ENCODE data around the gene DENND11. TPM values are rescaled to one million over a fixed set of nuclear protein-coding genes. Genes with fewer than 3 reads are reported as not detected.

Gene DENND11
- total RNA-seq, 4 donors from 2014 or later = 4.9 to 8.2 (median 6.7) TPM

DNA sequence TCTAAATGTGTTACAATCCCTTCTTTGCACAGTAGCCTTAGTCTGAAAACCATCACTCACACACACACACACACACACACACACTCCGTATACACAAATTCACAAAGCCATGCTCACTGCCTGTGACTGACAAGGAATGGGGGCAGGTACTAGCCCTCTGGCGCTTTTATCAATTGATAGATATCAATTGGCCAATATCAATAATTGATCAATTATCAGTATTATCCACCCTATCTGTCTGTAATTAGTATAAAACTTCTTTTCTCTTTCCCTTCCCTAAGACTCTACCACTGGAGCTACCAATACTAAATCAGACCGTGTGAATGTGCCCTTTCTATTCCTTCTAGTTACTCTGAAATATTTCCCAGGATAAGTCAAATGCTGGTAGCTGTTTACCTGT, 2.1 kb downstream of the DENND11 start:
- H3K4me3 ChIP-seq = no peak overlapping the region
- peaks cover 18 to 26% of the 10 kb centered on the region in 2 donors for H3K4me1 ChIP-seq
- in situ Hi-C loops (cut with MboI; ENCODE audit: low sequenced_read_pairs in 4 of 4) = no loop called here
- no peaks in the 10 kb centered on the region for H3K9me3 ChIP-seq
- no peaks in the 10 kb centered on the region for H3K27me3 ChIP-seq
- DNase-seq (no peak), ATAC-seq (no peak)
- no peaks in the 10 kb centered on the region for H3K36me3 ChIP-seq
- intact Hi-C loops (cut with DNase I; ENCODE audit: low total_unique reads) = no loop called here
- no peak for TF ChIP-seq CTCF (IDR thresholded peaks at IDR 0.05 in 4 of 5, conservative IDR thresholded peaks at IDR 0.05 in 1 of 5)
- no peak for TF ChIP-seq POLR2A (IDR thresholded peaks at IDR 0.05)
- H3K27ac ChIP-seq = peak overlapping the region in 1 of 4 donors; percentile 78

DNA sequence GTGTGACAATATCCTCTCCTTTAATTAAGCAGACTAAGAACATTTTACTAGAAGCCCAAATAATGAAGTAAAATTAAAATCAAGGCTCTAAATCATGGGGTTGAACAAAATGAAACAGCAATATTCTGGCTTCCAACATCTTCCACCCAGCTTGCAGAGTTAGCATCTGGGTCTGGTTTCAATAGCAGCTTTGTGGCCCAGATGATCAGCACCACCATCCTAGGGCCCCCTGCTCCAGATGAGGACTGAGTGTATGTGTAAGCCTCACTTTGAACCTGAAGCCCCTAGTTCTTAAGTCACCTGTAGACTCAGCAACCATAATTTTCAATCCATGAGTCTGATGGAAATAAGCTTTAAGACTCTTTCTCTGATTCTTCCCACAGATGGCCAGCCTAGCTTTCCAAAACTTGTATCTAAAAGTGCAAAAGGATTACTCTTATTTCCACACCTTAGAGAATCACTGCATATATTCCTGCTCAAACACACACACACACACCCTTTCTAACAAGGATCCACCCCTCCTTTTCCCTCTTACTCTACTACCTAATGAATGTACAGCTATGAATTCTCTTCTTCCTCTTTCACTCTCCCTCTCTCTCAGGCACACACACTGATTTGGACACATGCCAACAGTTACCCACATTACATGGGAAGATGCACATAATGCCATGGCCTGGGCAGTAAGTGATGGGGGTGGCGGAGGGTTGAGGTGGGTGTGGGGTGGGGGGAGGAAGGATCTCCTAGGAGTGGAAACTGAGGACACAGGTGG, 3.5 kb downstream of the DENND11 start:
- in situ Hi-C loops (cut with MboI; ENCODE audit: low sequenced_read_pairs in 4 of 4) = no loop called here

GRCh38 chr7:141697211-141697871, 4.6 kb downstream of the DENND11 start:
- Histone ChIP-seq H3K27ac (no peak overlapping the region), H3K27me3 (no peaks in the 10 kb centered on the region), H3K36me3 (no peaks in the 10 kb centered on the region), H3K4me1 (peaks cover 10 to 19% of the 10 kb centered on the region in 2 donors), H3K9me3 (no peaks in the 10 kb centered on the region), H3K4me3 (no peak overlapping the region)
- in situ Hi-C loops (cut with MboI; ENCODE audit: low sequenced_read_pairs in 4 of 4) (no loop called here), intact Hi-C loops (cut with DNase I; ENCODE audit: low total_unique reads) (no loop called here)
- DNase-seq (no peak), ATAC-seq (no peak)
- TF ChIP-seq POLR2A (IDR thresholded peaks at IDR 0.05) (no peak), CTCF (IDR thresholded peaks at IDR 0.05 in 4 of 5, conservative IDR thresholded peaks at IDR 0.05 in 1 of 5) (no peak)

More for the DNA sequence above, 3.5 kb downstream of the DENND11 start:
- DNase-seq (no peak), ATAC-seq (no peak)
- Histone ChIP-seq H3K36me3 (no peaks in the 10 kb centered on the region), H3K9me3 (no peaks in the 10 kb centered on the region), H3K27me3 (no peaks in the 10 kb centered on the region), H3K27ac (no peak overlapping the region), H3K4me3 (no peak overlapping the region), H3K4me1 (peaks cover 18 to 26% of the 10 kb centered on the region in 2 donors)
- TF ChIP-seq POLR2A (IDR thresholded peaks at IDR 0.05) = no peak
- TF ChIP-seq CTCF (IDR thresholded peaks at IDR 0.05 in 4 of 5, conservative IDR thresholded peaks at IDR 0.05 in 1 of 5) = no peak
- intact Hi-C loops (cut with DNase I; ENCODE audit: low total_unique reads) = no loop called here

DNA sequence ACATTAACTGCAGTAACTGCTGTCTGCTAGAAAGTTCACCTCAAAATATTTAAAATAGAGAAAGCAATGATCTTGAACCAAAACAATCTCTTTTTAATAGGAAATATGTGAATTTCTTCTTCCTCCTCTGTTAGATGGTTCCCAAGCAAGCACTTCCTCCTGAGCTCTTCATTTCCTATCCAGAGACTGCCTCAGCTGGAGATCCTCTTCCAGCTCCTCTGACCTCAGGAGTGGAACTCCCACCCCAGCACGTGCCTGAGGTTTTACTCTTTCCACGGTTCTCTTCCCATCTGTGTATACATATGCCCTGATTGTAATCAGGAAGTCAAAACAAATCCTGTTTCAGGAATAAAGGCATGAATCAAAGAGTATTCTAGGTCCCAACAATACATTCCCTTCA, 5.6 kb downstream of the DENND11 start:
- ATAC-seq (no peak), DNase-seq (no peak)
- Histone ChIP-seq H3K4me1 (peaks cover 10 to 17% of the 10 kb centered on the region in 2 donors), H3K4me3 (no peak overlapping the region), H3K27me3 (no peaks in the 10 kb centered on the region), H3K27ac (no peak overlapping the region), H3K9me3 (no peaks in the 10 kb centered on the region), H3K36me3 (no peaks in the 10 kb centered on the region)
- intact Hi-C loops (cut with DNase I; ENCODE audit: low total_unique reads) (no loop called here), in situ Hi-C loops (cut with MboI; ENCODE audit: low sequenced_read_pairs in 4 of 4) (no loop called here)
- TF ChIP-seq POLR2A (IDR thresholded peaks at IDR 0.05) (no peak), CTCF (IDR thresholded peaks at IDR 0.05 in 4 of 5, conservative IDR thresholded peaks at IDR 0.05 in 1 of 5) (no peak)
